ENCODE results near the gene TLL1. TPM values are rescaled to one million over a fixed set of nuclear protein-coding genes. Genes with fewer than 3 reads are reported as not detected.

Gene TLL1
- total RNA-seq, 1 experiment from 2014 or later, result not detected

DNA sequence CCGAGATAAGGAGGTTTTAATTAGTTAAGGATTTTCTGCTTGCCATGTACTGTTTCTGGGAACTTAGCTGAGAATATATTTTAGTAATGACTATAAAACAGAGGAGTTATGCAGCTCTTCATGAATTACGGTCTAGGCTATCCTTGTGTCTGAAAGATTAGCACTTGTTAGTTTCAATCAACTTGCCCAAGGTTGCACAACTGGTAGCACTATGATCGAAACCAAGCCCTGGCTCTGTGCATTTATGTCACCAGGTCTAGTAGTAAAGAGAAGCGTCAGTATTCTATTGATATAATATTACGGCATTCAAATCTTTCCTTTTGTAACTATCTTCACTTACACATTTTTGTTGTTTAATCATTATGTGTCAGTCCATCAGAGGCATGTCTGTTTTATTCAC, 176.0 kb downstream of the TLL1 start:
- DNase-seq (ENCODE audit: low read depth), result no peak

DNA sequence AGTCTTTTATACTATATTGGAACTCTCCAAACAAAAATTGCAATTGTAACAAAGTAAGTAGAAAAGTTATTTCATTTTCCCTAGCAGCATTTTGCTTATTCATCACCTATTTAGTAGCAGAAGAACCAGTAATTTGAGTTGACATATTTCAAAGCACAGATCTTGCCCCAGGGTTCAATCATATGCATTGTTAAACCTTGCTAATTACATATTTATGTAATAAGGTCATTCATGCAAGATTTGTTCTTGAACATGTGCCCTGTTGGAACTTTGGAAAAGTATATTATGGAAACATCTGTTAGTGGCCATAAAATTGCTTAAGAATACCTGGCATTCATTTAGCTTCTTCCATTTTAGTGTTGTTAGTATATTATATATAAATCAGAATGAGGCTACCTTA, 191.7 kb downstream of the TLL1 start:
- DNase-seq (ENCODE audit: low read depth), result no peak

DNA sequence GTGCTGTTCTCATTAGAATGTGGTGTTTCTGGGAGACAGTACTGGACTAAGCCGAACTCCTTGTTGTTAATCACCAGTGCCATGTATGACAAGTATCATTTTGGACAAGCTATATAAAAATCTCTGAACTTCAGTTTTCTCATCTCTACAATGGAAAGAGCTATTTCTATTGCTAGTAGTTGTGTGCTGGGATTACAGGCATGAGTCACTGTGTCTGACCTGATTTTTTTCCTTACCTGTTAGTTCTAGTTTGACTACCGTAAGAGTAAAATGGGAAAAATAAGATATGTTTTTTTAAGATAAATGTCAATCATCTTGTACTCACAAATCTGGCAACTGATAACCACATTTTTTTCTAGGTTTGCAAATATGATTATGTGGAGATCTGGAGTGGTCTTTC, 192.3 kb downstream of the TLL1 start:
- no peak for DNase-seq (ENCODE audit: low read depth)

DNA sequence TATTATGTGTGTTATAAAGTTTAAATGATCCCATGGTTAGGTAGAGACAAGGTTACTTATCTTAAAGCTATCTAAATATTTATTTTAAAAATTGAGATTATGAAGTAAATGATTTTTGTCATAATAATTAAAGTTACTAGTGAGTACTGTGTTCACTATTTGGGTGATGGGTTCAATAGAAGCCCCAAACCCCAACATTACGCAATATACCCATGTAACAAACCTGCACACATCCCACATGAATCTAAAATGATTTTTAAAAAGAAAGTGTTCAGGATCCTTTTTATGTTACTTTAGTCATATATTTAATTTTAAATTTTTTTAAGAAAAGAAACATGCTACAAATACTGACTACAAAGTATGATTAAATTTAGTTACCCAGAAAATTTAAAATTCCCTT, 193.9 kb downstream of the TLL1 start:
- no peak for DNase-seq (ENCODE audit: low read depth)

GRCh38 chr4:166067915-166068314, 194.9 kb downstream of the TLL1 start:
- DNase-seq (ENCODE audit: low read depth), result no peak

GRCh38 chr4:166073783-166074182, 200.7 kb downstream of the TLL1 start:
- no peak for DNase-seq (ENCODE audit: low read depth)

DNA sequence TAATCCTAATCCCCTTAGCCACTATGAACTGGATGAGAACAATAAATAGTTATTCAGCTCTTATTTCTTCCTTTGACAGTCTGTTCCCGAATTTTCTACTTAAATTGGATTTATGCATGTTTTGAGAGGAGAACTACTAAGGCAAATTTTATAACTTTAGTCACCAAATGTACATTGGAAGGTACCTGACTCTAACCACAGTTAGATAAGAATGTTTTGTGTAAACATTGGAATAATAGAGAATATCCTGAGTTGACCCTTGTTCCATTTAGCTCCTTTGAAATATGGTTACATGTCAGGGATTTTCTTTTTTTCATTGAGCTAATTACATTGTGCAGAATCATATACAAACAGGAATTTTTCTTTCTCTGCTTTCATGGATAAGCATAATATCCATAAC, 202.6 kb downstream of the TLL1 start:
- DNase-seq (ENCODE audit: low read depth), result no peak

DNA sequence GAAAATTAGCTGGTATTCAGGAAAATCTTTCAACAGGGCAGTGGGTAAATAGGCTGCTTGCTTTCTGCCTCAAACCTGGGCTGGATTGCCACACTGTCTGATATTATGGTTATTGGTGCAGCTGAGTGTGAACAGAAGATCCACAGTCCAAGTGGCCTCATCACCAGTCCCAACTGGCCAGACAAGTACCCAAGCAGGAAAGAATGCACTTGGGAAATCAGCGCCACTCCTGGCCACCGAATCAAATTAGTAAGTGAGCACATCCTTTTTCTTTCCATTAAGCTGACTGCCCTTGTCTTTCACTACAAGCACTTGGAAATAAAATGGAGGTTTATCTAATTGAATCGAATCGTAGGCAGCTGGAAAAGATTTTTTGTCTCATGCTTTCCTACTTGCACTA, 204.7 kb downstream of the TLL1 start:
- DNase-seq (ENCODE audit: low read depth), result no peak

DNA sequence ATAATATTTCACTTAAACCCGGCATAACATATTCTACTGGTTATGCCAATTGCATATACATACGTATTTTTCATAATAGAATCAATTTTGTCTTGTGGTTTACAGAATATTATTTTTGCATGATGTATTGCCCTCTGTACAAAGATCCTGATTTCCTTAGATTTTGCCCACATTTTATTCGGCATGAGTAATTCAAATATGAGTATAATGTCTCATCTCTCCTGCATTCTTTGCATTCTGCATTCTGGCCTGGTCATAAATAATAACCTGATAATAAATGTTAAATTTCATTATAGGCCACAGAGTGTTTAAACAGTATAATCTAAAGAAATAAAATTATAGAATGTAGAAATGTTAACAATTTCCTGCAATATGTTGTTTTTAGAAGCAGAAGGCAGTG, 205.3 kb downstream of the TLL1 start:
- no peak for DNase-seq (ENCODE audit: low read depth)

DNA sequence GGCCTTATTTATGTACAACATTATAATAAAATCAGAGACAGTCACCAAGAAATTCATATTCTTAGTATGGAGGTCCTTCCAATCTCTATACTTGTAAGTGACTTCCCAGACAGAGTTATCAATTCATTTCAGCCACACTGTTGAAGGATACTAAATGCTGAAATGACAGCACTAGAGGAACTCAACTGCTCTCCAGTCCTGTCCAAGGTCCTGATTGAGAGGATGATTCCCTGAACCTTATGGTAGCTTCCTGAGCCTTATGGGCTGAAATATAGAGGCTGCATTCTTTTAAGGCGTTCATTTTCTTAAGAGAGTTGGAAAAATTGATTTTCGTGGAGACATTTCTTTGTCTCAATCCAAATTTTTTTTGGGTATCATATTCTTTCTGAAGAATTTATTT, 205.9 kb downstream of the TLL1 start:
- DNase-seq (ENCODE audit: low read depth), result peak; percentile 1

- DNase-seq (ENCODE audit: low read depth), result no peak
Observed at GRCh38 chr4:166087569-166087968, 214.5 kb downstream of the TLL1 start.

DNA sequence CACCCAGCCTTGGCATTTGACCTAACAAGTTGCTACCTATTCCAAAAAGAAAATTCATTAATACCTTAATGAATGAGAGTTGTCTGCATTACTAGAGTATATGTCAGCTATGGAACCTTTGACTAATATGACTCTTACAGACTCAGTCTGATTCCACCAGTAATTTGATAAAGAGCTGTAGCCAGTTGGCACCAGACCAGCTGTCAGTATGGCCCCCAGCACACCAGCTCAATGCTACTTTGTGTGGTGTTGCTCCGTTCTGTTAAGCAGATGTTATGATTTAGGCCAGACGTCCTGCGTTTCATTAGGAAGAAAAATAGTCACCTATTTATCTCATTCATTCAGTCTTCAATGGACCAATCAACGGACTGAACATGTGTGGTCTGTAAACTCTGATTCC, 215.5 kb downstream of the TLL1 start:
- DNase-seq (ENCODE audit: low read depth), result no peak

DNA sequence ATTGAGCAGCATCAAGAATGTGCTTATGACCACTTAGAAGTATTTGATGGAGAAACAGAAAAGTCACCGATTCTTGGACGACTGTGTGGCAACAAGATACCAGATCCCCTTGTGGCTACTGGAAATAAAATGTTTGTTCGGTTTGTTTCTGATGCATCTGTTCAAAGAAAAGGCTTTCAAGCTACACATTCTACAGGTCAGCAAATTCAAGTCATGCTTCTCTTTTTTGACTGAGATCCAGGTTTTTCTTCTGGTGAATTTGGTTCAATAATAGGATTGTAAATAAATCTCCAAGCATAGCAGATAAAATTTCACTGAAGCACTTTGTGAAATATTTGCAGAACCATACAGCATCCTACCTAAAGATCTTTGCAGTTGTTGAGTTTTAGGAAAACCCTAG, 218.1 kb downstream of the TLL1 start:
- no peak for DNase-seq (ENCODE audit: low read depth)

DNA sequence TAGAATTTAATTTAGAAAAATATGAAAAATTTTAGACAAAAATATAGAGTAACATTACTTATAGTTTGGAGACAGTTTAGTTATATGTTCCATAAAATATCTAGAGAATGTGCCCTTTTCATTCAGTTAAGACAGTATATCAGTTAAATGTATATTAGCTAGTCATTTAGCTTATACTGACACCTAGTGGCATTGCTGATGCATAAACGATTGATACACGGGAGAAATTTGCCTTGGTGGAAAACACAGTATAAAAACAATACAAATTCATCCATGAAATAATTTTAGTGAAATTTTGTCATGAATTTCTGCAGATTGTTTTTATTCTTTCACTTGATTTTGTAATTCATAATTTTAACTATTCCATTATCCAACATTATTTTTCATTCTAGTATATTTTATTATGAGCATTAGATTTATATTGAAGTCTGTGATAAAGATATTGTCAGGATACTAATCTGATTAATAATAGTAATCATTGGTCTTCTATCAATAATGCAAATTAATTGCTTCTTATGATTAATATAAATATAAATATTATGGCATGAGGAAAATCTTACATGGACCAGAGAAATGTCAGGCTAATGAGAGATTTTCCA, 219.0 kb downstream of the TLL1 start:
- peak; percentile 34 for DNase-seq (ENCODE audit: low read depth)

DNA sequence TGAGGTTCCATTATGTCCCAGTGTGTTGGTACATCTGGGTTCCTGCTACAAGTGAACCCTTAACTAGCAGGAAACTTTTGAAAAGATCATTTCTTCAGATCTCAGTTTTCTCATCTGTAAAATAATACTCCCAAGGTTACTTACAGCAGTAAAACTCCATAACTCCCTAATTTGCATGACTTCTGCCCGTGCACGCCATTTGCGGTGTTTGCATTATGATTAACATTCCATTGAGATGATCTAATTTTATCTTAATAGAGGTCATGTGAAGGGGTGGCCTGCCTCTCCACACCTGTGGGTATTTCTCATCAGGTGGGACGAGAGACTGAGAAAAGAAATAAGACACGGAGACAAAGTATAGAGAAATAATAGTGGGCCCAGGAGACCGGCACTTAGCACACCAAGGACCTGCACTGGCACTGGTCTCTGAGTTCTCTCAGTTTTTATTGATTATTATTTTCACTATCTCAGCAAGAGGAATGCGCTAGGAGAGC, 219.8 kb downstream of the TLL1 start:
- DNase-seq (ENCODE audit: low read depth), result no peak

- no peak for DNase-seq (ENCODE audit: low read depth)
Observed at GRCh38 chr4:166104623-166105022, 231.6 kb downstream of the TLL1 start.

DNA sequence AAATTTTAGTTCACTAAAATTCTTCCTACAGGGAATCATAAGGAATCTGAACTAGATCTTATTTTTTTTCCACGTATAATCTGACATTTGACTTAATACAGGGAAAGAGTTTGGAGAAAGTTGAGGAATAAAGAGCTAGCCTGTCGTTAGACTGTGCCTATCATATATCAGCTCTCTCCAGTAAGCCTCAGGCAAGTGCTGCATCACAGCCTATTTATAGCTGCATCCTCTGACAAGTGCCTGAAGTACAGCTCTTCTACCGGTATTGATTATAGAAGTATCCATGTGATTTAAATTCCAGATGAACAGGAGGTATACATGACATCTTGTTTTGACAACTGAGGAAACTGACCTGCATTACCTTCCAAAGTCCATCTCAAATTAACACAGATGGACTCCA, 248.9 kb downstream of the TLL1 start:
- peak; percentile 35 for DNase-seq (ENCODE audit: low read depth)

GRCh38 chr4:166123546-166123945, 250.5 kb downstream of the TLL1 start:
- no peak for DNase-seq (ENCODE audit: low read depth)

- DNase-seq (ENCODE audit: low read depth), result no peak
Observed at GRCh38 chr4:166128403-166128802, 255.4 kb downstream of the TLL1 start.

GRCh38 chr4:166134285-166134684, 261.2 kb downstream of the TLL1 start:
- peak; percentile 32 for DNase-seq (ENCODE audit: low read depth)

GRCh38 chr4:166140951-166141350, 267.9 kb downstream of the TLL1 start:
- no peak for DNase-seq (ENCODE audit: low read depth)

- DNase-seq (ENCODE audit: low read depth), result peak; percentile 91
Observed at GRCh38 chr4:166143227-166143626, 270.2 kb downstream of the TLL1 start.

GRCh38 chr4:166144607-166145006, 271.6 kb downstream of the TLL1 start:
- peak; percentile 71 for DNase-seq (ENCODE audit: low read depth)

DNA sequence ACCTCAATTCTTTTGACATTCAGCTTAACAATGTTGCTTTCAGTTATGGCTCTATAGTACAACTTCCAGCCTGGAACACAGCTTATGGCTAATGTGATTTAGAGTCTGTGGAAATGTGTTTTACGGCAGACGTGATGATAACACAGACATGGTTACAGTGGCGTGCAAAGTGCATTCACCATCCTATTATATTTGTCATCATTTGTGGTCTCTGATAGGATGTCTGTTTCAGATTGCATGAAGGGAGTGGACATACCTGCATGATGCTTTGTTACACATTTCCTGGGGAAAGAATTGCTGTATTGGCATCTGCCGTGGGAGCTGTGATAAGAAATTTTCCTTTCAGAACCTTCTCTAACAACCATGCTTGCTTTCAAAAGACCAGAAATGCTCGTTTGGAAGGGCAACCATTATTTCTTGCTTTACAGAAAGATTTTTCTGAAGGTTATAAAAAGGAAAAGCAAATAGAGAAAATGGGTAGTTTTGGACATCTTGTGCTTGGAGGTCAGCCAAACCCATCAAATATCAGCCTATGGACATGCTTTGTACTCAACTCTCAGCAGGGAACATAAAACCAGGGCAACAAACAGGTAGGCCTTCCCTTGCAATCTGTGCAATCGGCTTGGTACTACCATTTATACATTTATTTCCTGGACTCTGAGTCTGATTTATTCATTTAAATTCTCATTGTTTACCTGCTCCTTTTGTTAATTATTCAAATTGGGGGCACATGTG, 273.9 kb downstream of the TLL1 start:
- DNase-seq (ENCODE audit: low read depth), result peak; percentile 70
